IPS-18c (cell line): ENCODE results near the gene LKAAEAR1.

Source experiments
- H3K4me3 ChIP-seq: 2 replicates; pipeline ENCODE4 v1.7.0; 2013; ENCODE audit warnings: low read depth, mild to moderate bottlenecking, low read length, moderate library complexity; ENCODE audit not compliant: insufficient read depth
- H3K9me3 ChIP-seq: one replicate; pipeline ENCODE4 v1.6.1; 2013; ENCODE audit warnings: mild to moderate bottlenecking, low read length, moderate library complexity; ENCODE audit not compliant: control insufficient read depth, insufficient read depth

LKAAEAR1 gene

DNA sequence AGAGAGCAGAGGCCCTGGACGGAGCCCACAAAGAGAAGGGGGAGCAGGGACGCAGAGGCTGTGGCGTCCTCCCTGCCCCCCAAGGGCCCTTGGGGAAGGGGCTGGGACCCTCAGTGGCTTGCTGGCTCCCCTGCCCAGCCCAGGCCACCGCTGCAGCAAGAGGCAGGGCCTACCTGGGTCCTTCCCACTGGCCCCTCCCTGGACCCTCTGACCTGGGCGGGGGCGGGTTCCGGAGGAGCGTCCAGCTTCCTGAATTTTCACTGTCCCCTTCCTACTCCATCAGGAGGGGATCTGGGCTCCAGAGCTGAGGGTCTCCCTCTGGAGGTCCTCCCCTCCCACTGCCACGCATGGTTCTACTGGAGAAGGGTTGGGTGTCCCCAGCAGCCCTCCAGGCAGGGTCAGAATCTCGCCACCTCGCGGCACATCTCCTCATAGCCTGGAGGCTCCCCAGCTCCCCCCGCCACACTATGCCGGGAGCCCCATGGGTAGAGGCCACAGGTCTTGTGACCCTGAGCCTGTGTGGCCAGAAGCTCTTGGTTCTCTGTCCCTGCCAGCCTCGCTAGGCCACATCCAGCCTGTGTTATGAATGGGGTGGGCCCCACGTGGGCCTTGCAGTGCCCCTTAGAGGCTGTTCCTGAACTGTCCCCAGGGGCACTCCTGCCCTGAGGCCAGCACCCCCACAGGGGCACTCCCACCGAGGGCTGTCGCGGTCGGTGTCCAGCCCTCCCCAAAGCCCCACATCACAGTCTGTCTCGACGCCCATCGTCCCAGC, 33.8 kb downstream of the LKAAEAR1 start:
- Histone ChIP-seq H3K4me3 (no peak overlapping the region), H3K9me3 (peaks cover 2% of the 10 kb centered on the region)

DNA sequence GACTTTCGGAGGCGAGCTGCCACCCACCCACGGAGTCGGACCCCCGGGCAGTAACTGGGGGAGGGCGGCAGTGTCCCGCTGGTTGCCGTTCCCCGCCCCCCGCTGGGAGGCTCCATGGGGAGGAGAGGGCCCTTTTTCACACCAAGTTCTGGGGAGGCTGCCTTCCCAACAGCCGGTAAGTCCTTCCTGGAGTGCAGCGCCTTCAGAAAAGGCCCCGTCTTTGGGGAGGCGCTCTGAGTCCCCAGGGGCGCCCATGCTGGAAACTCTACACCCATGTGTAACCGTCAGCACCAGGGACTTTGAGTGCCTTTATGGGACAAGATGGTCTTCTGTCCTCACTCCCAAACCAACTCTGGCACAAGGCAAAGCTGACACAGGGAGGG, 34.3 kb downstream of the LKAAEAR1 start:
- Histone ChIP-seq H3K9me3 (peaks cover 2% of the 10 kb centered on the region), H3K4me3 (no peak overlapping the region)

DNA sequence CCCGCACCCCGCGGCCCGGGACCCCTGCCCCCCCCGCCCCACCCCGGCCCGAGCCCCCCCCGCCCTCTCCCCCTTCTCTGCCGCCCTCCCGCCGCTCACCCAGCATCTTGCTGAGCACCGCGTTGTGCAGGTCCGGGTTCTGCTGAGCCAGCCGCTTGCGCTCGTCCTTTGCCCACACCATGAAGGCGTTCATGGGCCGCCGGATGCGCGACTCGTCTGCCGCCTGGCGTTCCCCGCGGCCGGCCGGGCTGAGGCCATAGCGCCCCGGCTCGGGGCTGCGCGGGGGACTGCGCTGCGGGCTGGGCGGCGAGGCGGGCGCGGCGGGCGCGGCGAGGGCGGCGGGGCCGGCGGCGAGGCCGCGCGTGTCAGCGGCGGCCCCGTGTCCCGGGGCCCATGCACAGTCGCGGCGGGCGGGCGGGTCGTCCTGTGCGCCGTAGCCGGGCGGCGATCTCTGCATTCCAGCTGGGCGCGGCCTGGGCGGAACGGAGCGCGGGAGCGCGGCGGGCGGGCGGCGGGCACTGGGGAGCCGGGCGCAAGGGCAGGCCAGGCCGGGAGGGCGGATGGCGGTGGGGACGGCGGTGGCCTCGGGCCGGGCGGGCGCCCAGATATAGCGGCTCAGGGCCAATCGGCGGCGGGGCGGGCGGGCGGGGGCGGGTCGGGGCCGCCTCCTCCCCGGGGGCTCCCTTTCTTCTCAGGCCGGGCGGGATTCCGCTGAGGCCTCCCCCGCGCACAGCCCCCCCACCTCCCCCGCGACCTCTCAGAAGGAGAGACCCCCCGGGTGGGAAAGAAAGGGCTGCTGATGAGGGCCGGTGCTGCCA, 34.9 kb downstream of the LKAAEAR1 start, which contains the start of gene SOX18:
TSS of gene SOX18 (minus strand) at position 580 of the 818 bp plus-strand sequence. CDS start at position 457, 123 bp downstream.
- H3K9me3 ChIP-seq: peaks cover 2% of the 10 kb centered on the region
- peak within 1 kb of the TSS; percentile 38 for H3K4me3 ChIP-seq

GRCh38 chr20:64048402-64049044, 35.7 kb downstream of the LKAAEAR1 start:
- Histone ChIP-seq H3K9me3 (peaks cover 2% of the 10 kb centered on the region), H3K4me3 (peak overlapping the region; percentile 38)

- Histone ChIP-seq H3K9me3 (peaks cover 2% of the 10 kb centered on the region), H3K4me3 (peak overlapping the region; percentile 38)
These were observed 36.2 kb downstream of the LKAAEAR1 start for GRCh38 chr20:64047968-64048401.

GRCh38 chr20:64047046-64047389, 37.2 kb downstream of the LKAAEAR1 start:
- H3K9me3 ChIP-seq: peaks cover 2% of the 10 kb centered on the region
- H3K4me3 ChIP-seq: no peak overlapping the region

DNA sequence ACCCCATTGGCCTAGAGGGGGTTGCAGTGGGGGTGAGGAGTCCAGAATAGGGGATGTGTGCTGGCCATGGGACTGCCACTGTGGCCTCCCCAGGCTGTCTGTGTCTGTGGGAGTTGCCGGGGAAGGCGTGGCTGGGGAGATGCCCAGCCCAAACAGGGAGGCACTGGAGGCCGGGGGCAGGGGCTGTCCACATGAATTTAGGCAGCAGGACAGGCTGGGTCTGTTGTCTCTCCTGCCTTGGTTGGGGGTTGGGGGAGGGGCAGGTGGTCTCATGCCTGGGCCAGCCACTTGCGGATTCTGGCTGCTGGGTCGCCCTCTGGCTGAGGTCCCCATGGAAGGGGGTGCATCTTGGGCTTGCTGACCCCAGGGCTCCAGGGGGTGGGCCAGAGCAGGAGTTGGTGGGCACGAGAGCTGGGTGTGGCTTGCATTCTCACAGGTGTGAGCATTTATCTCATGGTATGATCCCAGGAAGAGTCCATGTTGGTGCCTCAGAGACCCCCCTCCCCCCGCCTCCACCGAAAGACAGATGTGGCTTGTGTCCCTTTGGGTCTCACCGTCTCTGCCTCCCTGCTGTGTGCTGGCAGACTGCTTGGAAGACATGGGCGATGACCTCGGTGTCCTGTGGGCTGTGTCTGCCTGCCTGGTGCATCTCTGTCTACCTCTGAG, 38.7 kb downstream of the LKAAEAR1 start:
- Histone ChIP-seq H3K9me3 (peaks cover 2% of the 10 kb centered on the region), H3K4me3 (no peak overlapping the region)

GRCh38 chr20:64044484-64045247, 39.5 kb downstream of the LKAAEAR1 start:
- H3K4me3 ChIP-seq: no peak overlapping the region
- H3K9me3 ChIP-seq: peaks cover 2% of the 10 kb centered on the region

- no peak overlapping the region for H3K4me3 ChIP-seq
- peaks cover 2% of the 10 kb centered on the region for H3K9me3 ChIP-seq
These were observed 40.4 kb downstream of the LKAAEAR1 start for GRCh38 chr20:64043768-64044167.

DNA sequence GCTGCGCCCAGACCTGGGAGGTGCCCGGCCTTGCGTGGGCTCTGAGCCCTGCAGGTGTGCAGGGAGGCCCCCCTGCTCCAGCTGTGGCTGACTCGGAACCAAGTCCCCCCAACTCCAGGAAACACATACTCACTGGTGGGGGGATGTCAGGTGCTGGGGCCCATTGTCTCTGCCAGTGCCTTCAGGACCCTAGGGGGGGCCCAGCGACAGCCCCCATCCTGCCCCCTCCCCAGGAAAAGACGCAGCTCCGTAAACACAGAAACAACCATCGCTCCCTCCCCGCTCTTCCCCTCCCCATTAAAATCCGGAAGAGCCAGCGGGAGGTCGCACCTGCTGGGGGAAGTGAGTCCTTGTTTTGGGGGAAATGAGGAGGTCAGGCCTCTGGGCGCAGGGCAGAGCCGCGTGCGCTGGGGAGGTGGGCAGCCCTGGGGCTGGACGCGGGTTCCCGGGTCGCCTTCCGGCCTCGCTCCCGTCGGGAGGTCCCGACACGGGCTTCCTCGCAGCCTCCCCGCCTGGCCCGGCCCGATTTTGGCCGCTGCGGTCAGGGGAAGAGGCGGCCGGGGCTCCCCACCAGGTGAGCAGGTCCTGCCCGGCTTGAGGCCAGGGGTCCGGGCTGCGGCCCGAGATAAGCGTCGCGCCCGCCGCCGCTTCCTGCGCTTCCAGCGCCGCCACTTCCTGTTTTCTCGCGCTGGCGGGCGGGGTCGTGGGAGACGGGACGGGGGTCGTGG, 42.0 kb downstream of the LKAAEAR1 start:
- H3K4me3 ChIP-seq: peak overlapping the region; percentile 49

DNA sequence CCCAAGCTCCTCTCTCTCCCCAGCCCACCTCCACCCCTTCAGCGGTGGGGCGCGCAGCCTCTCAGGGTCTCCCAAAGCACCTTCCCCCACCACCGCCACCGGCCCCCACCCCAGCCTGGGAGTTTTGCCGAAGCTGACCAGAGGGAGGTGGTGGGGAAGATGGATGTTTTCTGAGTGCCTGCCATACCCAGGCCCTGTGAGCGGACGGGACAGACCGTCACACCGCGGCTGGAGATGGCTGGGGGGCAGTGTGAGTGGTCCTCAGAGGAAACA, 42.5 kb downstream of the LKAAEAR1 start:
- no peaks in the 10 kb centered on the region for H3K9me3 ChIP-seq
- no peak overlapping the region for H3K4me3 ChIP-seq

More for the DNA sequence above, 42.0 kb downstream of the LKAAEAR1 start:
- H3K9me3 ChIP-seq: no peaks in the 10 kb centered on the region

GRCh38 chr20:64041040-64041780, 43.0 kb downstream of the LKAAEAR1 start:
- H3K4me3 ChIP-seq: no peak overlapping the region
- no peaks in the 10 kb centered on the region for H3K9me3 ChIP-seq

GRCh38 chr20:64040231-64041039, 43.8 kb downstream of the LKAAEAR1 start:
- H3K9me3 ChIP-seq: no peaks in the 10 kb centered on the region
- no peak overlapping the region for H3K4me3 ChIP-seq

- Histone ChIP-seq H3K9me3 (no peaks in the 10 kb centered on the region), H3K4me3 (peak overlapping the region; percentile 71; the same call in 1 of the 2 replicates)
These were observed 44.7 kb downstream of the LKAAEAR1 start for GRCh38 chr20:64039293-64040160.
